Measurements from ENCODE around the gene SPIRE1. TPM values are rescaled to one million over a fixed set of nuclear protein-coding genes. Genes with fewer than 3 reads are reported as not detected.

The SPIRE1 gene
- polyA plus RNA-seq, 2 donors: 4.7 to 5.0 TPM

DNA sequence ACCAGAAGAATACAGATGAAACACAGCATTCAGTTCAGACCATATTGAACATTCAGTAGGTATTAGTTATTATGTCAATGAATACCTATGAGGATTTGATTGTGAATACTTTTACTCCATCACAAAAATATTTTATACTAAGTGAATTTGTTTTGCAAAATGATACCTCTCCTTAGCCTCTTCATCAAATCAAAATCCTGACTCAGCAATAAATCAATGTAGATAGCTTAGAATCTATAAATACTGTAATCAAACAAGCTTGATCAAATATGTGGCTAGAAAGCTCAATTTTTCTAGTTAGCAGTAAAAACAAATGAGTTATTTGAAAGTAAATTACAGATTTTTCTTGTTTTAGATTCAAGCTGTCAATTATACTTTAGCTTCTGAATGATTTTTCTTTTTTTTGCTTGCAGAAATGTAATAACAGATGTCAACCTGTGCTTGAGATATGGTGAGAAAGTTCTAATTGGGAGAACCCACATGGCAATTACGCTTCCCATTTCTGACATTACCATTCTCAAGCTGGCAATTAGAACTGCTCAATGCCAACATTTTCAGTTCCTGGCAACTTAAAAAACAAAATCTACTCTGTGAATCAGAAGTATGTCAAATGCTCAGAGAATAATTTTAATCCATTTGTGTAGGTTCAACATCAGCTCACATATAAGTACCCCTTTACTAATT, 140.6 kb downstream of the SPIRE1 start:
- H3K9me3 ChIP-seq (ENCODE audit: control insufficient read depth in 2 of 2, insufficient read depth in 1 of 2, low read depth in 1 of 2, low read length in 1 of 2): no peaks in the 10 kb centered on the region
- H3K27me3 ChIP-seq (ENCODE audit: control insufficient read depth in 1 of 2, insufficient read depth in 2 of 2, low read length in 2 of 2): no peaks in the 10 kb centered on the region
- no peak overlapping the region for H3K27ac ChIP-seq (ENCODE audit: low read depth in 2 of 2, low read length in 1 of 2)
- 89 to 98% methylated on average over 1 of the region's 1 CpG for WGBS, 2 donors
- no peaks in the 10 kb centered on the region for H3K36me3 ChIP-seq (ENCODE audit: control insufficient read depth in 2 of 2, insufficient read depth in 2 of 2, low read length in 1 of 2)
- no peak overlapping the region for H3K4me3 ChIP-seq (ENCODE audit: low read depth in 1 of 2, low read length in 2 of 2)
- no peaks in the 10 kb centered on the region for H3K4me1 ChIP-seq (ENCODE audit: control insufficient read depth in 2 of 2, insufficient read depth in 2 of 2, low read length in 1 of 2)

DNA sequence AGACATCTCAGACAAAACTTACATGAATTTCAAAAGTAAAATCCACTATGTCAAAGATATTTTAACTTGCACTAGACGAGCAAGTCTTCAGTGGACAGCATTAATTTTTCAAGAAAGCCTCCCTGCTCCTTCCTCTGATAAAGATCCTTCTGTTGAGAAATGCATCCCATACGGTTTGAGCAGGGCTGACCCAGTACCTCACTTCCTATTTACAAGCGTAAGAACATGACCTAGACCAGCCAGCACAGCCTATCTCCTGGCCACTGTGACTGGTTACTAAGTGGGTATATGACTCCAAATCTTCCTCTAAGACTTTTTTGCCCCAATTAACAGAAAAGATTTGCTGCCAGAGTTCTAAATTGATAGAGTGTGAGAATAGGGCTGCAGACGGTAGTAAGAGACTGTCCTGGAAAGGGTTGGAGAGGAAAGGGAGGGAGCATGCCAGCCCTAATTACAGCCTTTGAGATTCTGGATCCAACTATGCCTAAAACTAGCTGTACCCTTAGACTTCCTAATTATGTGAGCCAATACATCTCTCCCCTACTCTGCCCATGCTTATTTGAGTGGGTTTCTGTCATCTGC, 141.8 kb downstream of the SPIRE1 start:
- Histone ChIP-seq H3K27me3 (ENCODE audit: control insufficient read depth in 1 of 2, insufficient read depth in 2 of 2, low read length in 2 of 2) (no peaks in the 10 kb centered on the region), H3K9me3 (ENCODE audit: control insufficient read depth in 2 of 2, insufficient read depth in 1 of 2, low read depth in 1 of 2, low read length in 1 of 2) (no peaks in the 10 kb centered on the region), H3K27ac (ENCODE audit: low read depth in 2 of 2, low read length in 1 of 2) (no peak overlapping the region), H3K4me1 (ENCODE audit: control insufficient read depth in 2 of 2, insufficient read depth in 2 of 2, low read length in 1 of 2) (no peaks in the 10 kb centered on the region), H3K36me3 (ENCODE audit: control insufficient read depth in 2 of 2, insufficient read depth in 2 of 2, low read length in 1 of 2) (no peaks in the 10 kb centered on the region), H3K4me3 (ENCODE audit: low read depth in 1 of 2, low read length in 2 of 2) (no peak overlapping the region)
- WGBS, 2 donors: 63% methylated on average over 4 of the region's 4 CpGs

GRCh38 chr18:12515550-12515949, 142.4 kb downstream of the SPIRE1 start:
- Histone ChIP-seq H3K4me1 (ENCODE audit: control insufficient read depth in 2 of 2, insufficient read depth in 2 of 2, low read length in 1 of 2) (no peaks in the 10 kb centered on the region), H3K9me3 (ENCODE audit: control insufficient read depth in 2 of 2, insufficient read depth in 1 of 2, low read depth in 1 of 2, low read length in 1 of 2) (no peaks in the 10 kb centered on the region), H3K36me3 (ENCODE audit: control insufficient read depth in 2 of 2, insufficient read depth in 2 of 2, low read length in 1 of 2) (no peaks in the 10 kb centered on the region), H3K27me3 (ENCODE audit: control insufficient read depth in 1 of 2, insufficient read depth in 2 of 2, low read length in 2 of 2) (no peaks in the 10 kb centered on the region), H3K27ac (ENCODE audit: low read depth in 2 of 2, low read length in 1 of 2) (no peak overlapping the region), H3K4me3 (ENCODE audit: low read depth in 1 of 2, low read length in 2 of 2) (no peak overlapping the region)
- 78 to 81% methylated on average over 2 of the region's 2 CpGs for WGBS, 2 donors

GRCh38 chr18:12507007-12507406, 150.9 kb downstream of the SPIRE1 start:
- Histone ChIP-seq H3K9me3 (ENCODE audit: control insufficient read depth in 2 of 2, insufficient read depth in 1 of 2, low read depth in 1 of 2, low read length in 1 of 2) (no peaks in the 10 kb centered on the region), H3K27me3 (ENCODE audit: control insufficient read depth in 1 of 2, insufficient read depth in 2 of 2, low read length in 2 of 2) (no peaks in the 10 kb centered on the region), H3K36me3 (ENCODE audit: control insufficient read depth in 2 of 2, insufficient read depth in 2 of 2, low read length in 1 of 2) (no peaks in the 10 kb centered on the region), H3K4me1 (ENCODE audit: control insufficient read depth in 2 of 2, insufficient read depth in 2 of 2, low read length in 1 of 2) (no peaks in the 10 kb centered on the region), H3K4me3 (ENCODE audit: low read depth in 1 of 2, low read length in 2 of 2) (no peak overlapping the region), H3K27ac (ENCODE audit: low read depth in 2 of 2, low read length in 1 of 2) (no peak overlapping the region)
- 91 to 93% methylated on average over 5 of the region's 5 CpGs for WGBS, 2 donors

DNA sequence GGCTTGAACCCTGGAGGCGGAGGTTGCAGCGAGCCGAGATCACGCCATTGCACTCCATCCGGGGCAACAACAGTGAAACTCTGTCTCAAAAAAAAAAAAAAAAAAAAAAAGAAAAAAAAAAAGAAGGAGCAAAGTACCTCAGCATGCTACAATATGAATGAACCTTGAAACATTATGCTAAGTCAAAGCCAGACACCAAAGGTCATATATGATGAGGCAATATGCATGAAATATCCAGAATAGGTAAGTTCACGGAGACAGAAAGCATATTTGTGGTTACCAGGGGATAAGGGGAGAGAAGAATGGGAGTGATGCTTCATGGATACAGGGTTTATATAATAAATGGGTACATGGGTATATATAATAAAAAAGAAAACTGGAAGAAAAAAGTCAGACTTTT, 156.9 kb downstream of the SPIRE1 start:
- Histone ChIP-seq H3K4me3 (ENCODE audit: low read depth in 1 of 2, low read length in 2 of 2) (no peak overlapping the region), H3K27me3 (ENCODE audit: control insufficient read depth in 1 of 2, insufficient read depth in 2 of 2, low read length in 2 of 2) (no peaks in the 10 kb centered on the region), H3K9me3 (ENCODE audit: control insufficient read depth in 2 of 2, insufficient read depth in 1 of 2, low read depth in 1 of 2, low read length in 1 of 2) (no peaks in the 10 kb centered on the region), H3K4me1 (ENCODE audit: control insufficient read depth in 2 of 2, insufficient read depth in 2 of 2, low read length in 1 of 2) (no peaks in the 10 kb centered on the region), H3K27ac (ENCODE audit: low read depth in 2 of 2, low read length in 1 of 2) (no peak overlapping the region), H3K36me3 (ENCODE audit: control insufficient read depth in 2 of 2, insufficient read depth in 2 of 2, low read length in 1 of 2) (no peaks in the 10 kb centered on the region)
- WGBS, 2 donors: 95 to 98% methylated on average over 6 of the region's 6 CpGs

DNA sequence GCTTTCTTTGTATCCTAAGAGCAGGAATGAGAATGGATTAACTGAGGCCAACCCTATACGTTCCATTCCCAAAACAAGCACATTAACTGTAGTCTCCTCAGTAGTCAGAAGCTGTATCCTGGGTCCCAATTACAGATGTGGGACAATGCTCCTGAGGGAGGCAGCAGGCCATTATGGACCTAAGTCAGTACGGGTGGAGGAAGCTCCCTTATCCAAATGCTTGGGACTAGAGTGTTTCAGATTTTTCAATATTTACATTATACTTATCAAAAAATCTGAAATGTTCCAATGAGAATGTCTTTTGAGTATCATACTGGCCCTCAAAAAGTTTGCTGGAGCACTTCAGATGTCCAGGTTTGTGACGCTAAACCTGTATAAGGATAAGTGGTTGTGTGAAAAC, 160.1 kb downstream of the SPIRE1 start:
- 90 to 92% methylated on average over 3 of the region's 3 CpGs for WGBS, 2 donors

GRCh38 chr18:12497296-12497695, 160.6 kb downstream of the SPIRE1 start:
- WGBS, 2 donors: 76 to 88% methylated on average over 2 of the region's 2 CpGs

More for the DNA sequence above, 160.1 kb downstream of the SPIRE1 start:
- Histone ChIP-seq H3K36me3 (ENCODE audit: control insufficient read depth in 2 of 2, insufficient read depth in 2 of 2, low read length in 1 of 2) (no peaks in the 10 kb centered on the region), H3K4me1 (ENCODE audit: control insufficient read depth in 2 of 2, insufficient read depth in 2 of 2, low read length in 1 of 2) (no peaks in the 10 kb centered on the region), H3K27ac (ENCODE audit: low read depth in 2 of 2, low read length in 1 of 2) (no peak overlapping the region), H3K9me3 (ENCODE audit: control insufficient read depth in 2 of 2, insufficient read depth in 1 of 2, low read depth in 1 of 2, low read length in 1 of 2) (no peaks in the 10 kb centered on the region), H3K27me3 (ENCODE audit: control insufficient read depth in 1 of 2, insufficient read depth in 2 of 2, low read length in 2 of 2) (no peaks in the 10 kb centered on the region), H3K4me3 (ENCODE audit: low read depth in 1 of 2, low read length in 2 of 2) (no peak overlapping the region)

DNA sequence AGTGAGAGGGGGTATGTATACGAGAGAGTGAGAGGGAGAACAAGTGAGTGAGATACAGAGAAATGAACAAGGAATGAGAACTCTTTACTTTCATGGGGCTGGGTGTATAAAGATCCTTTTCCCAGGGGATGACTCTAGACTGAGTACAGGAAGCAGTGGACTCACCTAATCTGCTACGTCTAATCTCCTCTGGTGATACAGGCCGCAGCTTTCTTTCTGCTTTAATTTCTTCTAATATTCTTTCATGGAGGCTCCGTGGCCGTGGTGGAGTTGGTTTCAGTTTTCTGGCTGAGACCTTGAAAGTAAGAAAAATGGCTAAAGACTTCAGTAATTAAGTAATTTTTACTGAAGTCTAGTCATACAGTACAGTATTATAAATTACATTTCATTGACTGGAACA, 165.0 kb downstream of the SPIRE1 start:
- 91 to 95% methylated on average over 5 of the region's 5 CpGs for WGBS, 2 donors
- no peaks in the 10 kb centered on the region for H3K36me3 ChIP-seq (ENCODE audit: control insufficient read depth in 2 of 2, insufficient read depth in 2 of 2, low read length in 1 of 2)

More at GRCh38 chr18:12497296-12497695, 160.6 kb downstream of the SPIRE1 start:
- H3K9me3 ChIP-seq (ENCODE audit: control insufficient read depth in 2 of 2, insufficient read depth in 1 of 2, low read depth in 1 of 2, low read length in 1 of 2): no peaks in the 10 kb centered on the region
- no peak overlapping the region for H3K4me3 ChIP-seq (ENCODE audit: low read depth in 1 of 2, low read length in 2 of 2)
- no peaks in the 10 kb centered on the region for H3K27me3 ChIP-seq (ENCODE audit: control insufficient read depth in 1 of 2, insufficient read depth in 2 of 2, low read length in 2 of 2)
- no peaks in the 10 kb centered on the region for H3K36me3 ChIP-seq (ENCODE audit: control insufficient read depth in 2 of 2, insufficient read depth in 2 of 2, low read length in 1 of 2)
- no peaks in the 10 kb centered on the region for H3K4me1 ChIP-seq (ENCODE audit: control insufficient read depth in 2 of 2, insufficient read depth in 2 of 2, low read length in 1 of 2)
- H3K27ac ChIP-seq (ENCODE audit: low read depth in 2 of 2, low read length in 1 of 2): no peak overlapping the region

GRCh38 chr18:12491611-12492435, 166.1 kb downstream of the SPIRE1 start:
- Histone ChIP-seq H3K9me3 (ENCODE audit: control insufficient read depth in 2 of 2, insufficient read depth in 1 of 2, low read depth in 1 of 2, low read length in 1 of 2) (no peaks in the 10 kb centered on the region), H3K4me1 (ENCODE audit: control insufficient read depth in 2 of 2, insufficient read depth in 2 of 2, low read length in 1 of 2) (no peaks in the 10 kb centered on the region), H3K27ac (ENCODE audit: low read depth in 2 of 2, low read length in 1 of 2) (no peak overlapping the region), H3K27me3 (ENCODE audit: control insufficient read depth in 1 of 2, insufficient read depth in 2 of 2, low read length in 2 of 2) (no peaks in the 10 kb centered on the region), H3K36me3 (ENCODE audit: control insufficient read depth in 2 of 2, insufficient read depth in 2 of 2, low read length in 1 of 2) (no peaks in the 10 kb centered on the region), H3K4me3 (ENCODE audit: low read depth in 1 of 2, low read length in 2 of 2) (no peak overlapping the region)
- 90 to 94% methylated on average over 9 of the region's 9 CpGs for WGBS, 2 donors

More for the DNA sequence above, 165.0 kb downstream of the SPIRE1 start:
- no peaks in the 10 kb centered on the region for H3K9me3 ChIP-seq (ENCODE audit: control insufficient read depth in 2 of 2, insufficient read depth in 1 of 2, low read depth in 1 of 2, low read length in 1 of 2)
- H3K27me3 ChIP-seq (ENCODE audit: control insufficient read depth in 1 of 2, insufficient read depth in 2 of 2, low read length in 2 of 2): no peaks in the 10 kb centered on the region
- no peak overlapping the region for H3K27ac ChIP-seq (ENCODE audit: low read depth in 2 of 2, low read length in 1 of 2)
- no peak overlapping the region for H3K4me3 ChIP-seq (ENCODE audit: low read depth in 1 of 2, low read length in 2 of 2)
- no peaks in the 10 kb centered on the region for H3K4me1 ChIP-seq (ENCODE audit: control insufficient read depth in 2 of 2, insufficient read depth in 2 of 2, low read length in 1 of 2)

Measured in esophagus (tissue), 2 donors.